ENCODE measurements around the gene OR7E24. TPM values are rescaled to one million over a fixed set of nuclear protein-coding genes. Genes with fewer than 3 reads are reported as not detected.
"Not testable (repeated sequence)": the region's sequence is repeated elsewhere in the genome, so short reads cannot be mapped to it uniquely, and the experiment has no call there.

The OR7E24 gene
- polyA plus RNA-seq (2013, experiment 1 of 2), result not detected
- not detected for polyA plus RNA-seq (2013, experiment 2 of 2)

GRCh38 chr19:9250630-9251029 is at the start of gene OR7E24:
OR7E24 (plus strand) TSS chr19:9250930; CDS start chr19:9251044, 114 bp downstream.
- no CpG with 5 or more reads among the region's 1 CpG for WGBS
- Histone ChIP-seq H3K27me3 (ENCODE audit: insufficient read depth, low read length) (no peaks in the 10 kb centered on the region), H3K36me3 (ENCODE audit: insufficient read depth, low read length) (no peaks in the 10 kb centered on the region), H3K9ac (ENCODE audit: low read depth, low read length) (no peak within 1 kb of the TSS), H3K4me1 (ENCODE audit: insufficient read depth, low read length) (no peaks in the 10 kb centered on the region), H3K4me3 (ENCODE audit: low read length) (no peak within 1 kb of the TSS), H3K27ac (ENCODE audit: low read depth, low read length) (no peak within 1 kb of the TSS), H3K9me3 (ENCODE audit: insufficient read depth, low read depth, low read length) (peaks cover 88% of the 10 kb centered on the region)

GRCh38 chr19:9205501-9206113 is 45.1 kb upstream of the OR7E24 start:
- H3K27me3 ChIP-seq (ENCODE audit: insufficient read depth, low read length), result no peaks in the 10 kb centered on the region
- H3K9ac ChIP-seq (ENCODE audit: low read depth, low read length), result no peak overlapping the region
- no peak overlapping the region for H3K27ac ChIP-seq (ENCODE audit: low read depth, low read length)
- 43% methylated on average over 13 of the region's 13 CpGs for WGBS
- H3K36me3 ChIP-seq (ENCODE audit: insufficient read depth, low read length), result no peaks in the 10 kb centered on the region
- peaks cover 56% of the 10 kb centered on the region for H3K9me3 ChIP-seq (ENCODE audit: insufficient read depth, low read depth, low read length)
- no peaks in the 10 kb centered on the region for H3K4me1 ChIP-seq (ENCODE audit: insufficient read depth, low read length)
- H3K4me3 ChIP-seq (ENCODE audit: low read length), result no peak overlapping the region

GRCh38 chr19:9219489-9219888 is 31.2 kb upstream of the OR7E24 start, which contains the start of gene OR7D4:
OR7D4 (minus strand) TSS chr19:9219589; CDS start chr19:9214837, 4,752 bp downstream.
- no peak within 1 kb of the TSS for H3K9ac ChIP-seq (ENCODE audit: low read depth, low read length)
- no peak within 1 kb of the TSS for H3K27ac ChIP-seq (ENCODE audit: low read depth, low read length)
- no peak within 1 kb of the TSS for H3K4me3 ChIP-seq (ENCODE audit: low read length)
- H3K27me3 ChIP-seq (ENCODE audit: insufficient read depth, low read length), result no peaks in the 10 kb centered on the region
- H3K9me3 ChIP-seq (ENCODE audit: insufficient read depth, low read depth, low read length), result peaks cover 88% of the 10 kb centered on the region
- H3K36me3 ChIP-seq (ENCODE audit: insufficient read depth, low read length), result no peaks in the 10 kb centered on the region
- H3K4me1 ChIP-seq (ENCODE audit: insufficient read depth, low read length), result no peaks in the 10 kb centered on the region
- WGBS, result 72% methylated on average over 3 of the region's 3 CpGs

- Histone ChIP-seq H3K36me3 (ENCODE audit: insufficient read depth, low read length) (no peaks in the 10 kb centered on the region), H3K4me3 (ENCODE audit: low read length) (no peak overlapping the region), H3K9me3 (ENCODE audit: insufficient read depth, low read depth, low read length) (peaks cover 94% of the 10 kb centered on the region), H3K4me1 (ENCODE audit: insufficient read depth, low read length) (no peaks in the 10 kb centered on the region), H3K27ac (ENCODE audit: low read depth, low read length) (no peak overlapping the region), H3K27me3 (ENCODE audit: insufficient read depth, low read length) (no peaks in the 10 kb centered on the region), H3K9ac (ENCODE audit: low read depth, low read length) (no peak overlapping the region)
- WGBS, result 80% methylated on average over 5 of the region's 5 CpGs
These were observed 506 bp downstream of the OR7E24 start for GRCh38 chr19:9251236-9251635.

GRCh38 chr19:9283485-9283884 is 32.8 kb downstream of the OR7E24 start:
- 94% methylated on average over 36 of the region's 38 CpGs for WGBS
- H3K27me3 ChIP-seq (ENCODE audit: insufficient read depth, low read length); H3K4me3 ChIP-seq (ENCODE audit: low read length); H3K9ac ChIP-seq (ENCODE audit: low read depth, low read length); H3K4me1 ChIP-seq (ENCODE audit: insufficient read depth, low read length); H3K27ac ChIP-seq (ENCODE audit: low read depth, low read length); H3K36me3 ChIP-seq (ENCODE audit: insufficient read depth, low read length): not testable (repeated sequence)
- H3K9me3 ChIP-seq (ENCODE audit: insufficient read depth, low read depth, low read length), result peaks cover 75% of the 10 kb centered on the region

GRCh38 chr19:9289231-9289884 is 38.6 kb downstream of the OR7E24 start:
- H3K9ac ChIP-seq (ENCODE audit: low read depth, low read length), result no peak overlapping the region
- no peaks in the 10 kb centered on the region for H3K4me1 ChIP-seq (ENCODE audit: insufficient read depth, low read length)
- WGBS, result 100% methylated on average over 2 of the region's 2 CpGs
- H3K9me3 ChIP-seq (ENCODE audit: insufficient read depth, low read depth, low read length), result peaks cover 88% of the 10 kb centered on the region
- no peak overlapping the region for H3K4me3 ChIP-seq (ENCODE audit: low read length)
- H3K27ac ChIP-seq (ENCODE audit: low read depth, low read length), result no peak overlapping the region
- no peaks in the 10 kb centered on the region for H3K27me3 ChIP-seq (ENCODE audit: insufficient read depth, low read length)
- peaks cover 7% of the 10 kb centered on the region; the same call in 1 of the 2 replicates for H3K36me3 ChIP-seq (ENCODE audit: insufficient read depth, low read length)

- WGBS, result 97% methylated on average over 2 of the region's 4 CpGs
- H3K27ac ChIP-seq (ENCODE audit: low read depth, low read length), result no peak overlapping the region; the same call in 1 of the 2 replicates
- no peak overlapping the region for H3K4me3 ChIP-seq (ENCODE audit: low read length)
- peaks cover 44% of the 10 kb centered on the region for H3K36me3 ChIP-seq (ENCODE audit: insufficient read depth, low read length)
- no peak overlapping the region for H3K9ac ChIP-seq (ENCODE audit: low read depth, low read length)
- peaks cover 94% of the 10 kb centered on the region for H3K9me3 ChIP-seq (ENCODE audit: insufficient read depth, low read depth, low read length)
- no peaks in the 10 kb centered on the region for H3K27me3 ChIP-seq (ENCODE audit: insufficient read depth, low read length)
- H3K4me1 ChIP-seq (ENCODE audit: insufficient read depth, low read length), result no peaks in the 10 kb centered on the region
These were observed 44.7 kb downstream of the OR7E24 start for GRCh38 chr19:9295411-9295849.

- Histone ChIP-seq H3K27ac (ENCODE audit: low read depth, low read length) (peak overlapping the region; percentile 12; the same call in 1 of the 2 replicates), H3K36me3 (ENCODE audit: insufficient read depth, low read length) (peaks cover 53% of the 10 kb centered on the region), H3K4me3 (ENCODE audit: low read length) (no peak overlapping the region), H3K9ac (ENCODE audit: low read depth, low read length) (no peak overlapping the region), H3K27me3 (ENCODE audit: insufficient read depth, low read length) (no peaks in the 10 kb centered on the region), H3K4me1 (ENCODE audit: insufficient read depth, low read length) (no peaks in the 10 kb centered on the region), H3K9me3 (ENCODE audit: insufficient read depth, low read depth, low read length) (peaks cover 94% of the 10 kb centered on the region)
- WGBS, result 95% methylated on average over 2 of the region's 2 CpGs
These were observed 45.6 kb downstream of the OR7E24 start for GRCh38 chr19:9296336-9296735.

Data from HUES64 (cell line).